ENCODE results near the gene GRAMD1B. TPM values are rescaled to one million over a fixed set of nuclear protein-coding genes. Genes with fewer than 3 reads are reported as not detected.

GRAMD1B gene
- total RNA-seq, 2 donors from 2014 or later = 1.7 to 1.9 TPM

- H3K36me3 ChIP-seq = no peaks in the 10 kb centered on the region
- H3K9me3 ChIP-seq = no peaks in the 10 kb centered on the region
- no peaks in the 10 kb centered on the region for H3K27me3 ChIP-seq
- H3K4me3 ChIP-seq = no peak overlapping the region
- no peak for DNase-seq
- H3K9ac ChIP-seq (ENCODE audit: low read depth in 2 of 2, low read length in 2 of 2) = no peak overlapping the region
- TF ChIP-seq CTCF (IDR thresholded peaks at IDR 0.05) = no peak
- H3K27ac ChIP-seq = no peak overlapping the region
- intact Hi-C loops (cut with DNase I) = loop anchor here (2.0 kb wide), 1 partner anchor 67 kb away; no protein-coding TSS in a partner anchor
- no peaks in the 10 kb centered on the region for H3K4me1 ChIP-seq
These were observed 149.4 kb downstream of the GRAMD1B start for GRCh38 chr11:123579482-123579812.

- no peaks in the 10 kb centered on the region for H3K36me3 ChIP-seq
- intact Hi-C loops (cut with DNase I) = loop anchor here (2.0 kb wide), 1 partner anchor 127 kb away; no protein-coding TSS in a partner anchor
These were observed 150.1 kb downstream of the GRAMD1B start for GRCh38 chr11:123580137-123580536.

GRCh38 chr11:123580557-123581275 lies 150.6 kb downstream of the GRAMD1B start:
- no peak overlapping the region for H3K27ac ChIP-seq
- H3K9ac ChIP-seq (ENCODE audit: low read depth in 2 of 2, low read length in 2 of 2) = no peak overlapping the region
- H3K36me3 ChIP-seq = no peaks in the 10 kb centered on the region
- DNase-seq = peak; percentile 75
- no peaks in the 10 kb centered on the region for H3K9me3 ChIP-seq
- H3K4me3 ChIP-seq = no peak overlapping the region
- peak; percentile 93 for TF ChIP-seq CTCF (IDR thresholded peaks at IDR 0.05)
- intact Hi-C loops (cut with DNase I) = loop anchor here (2.0 kb wide), 1 partner anchor 126 kb away; no protein-coding TSS in a partner anchor
- H3K27me3 ChIP-seq = no peaks in the 10 kb centered on the region
- no peaks in the 10 kb centered on the region for H3K4me1 ChIP-seq

More at GRCh38 chr11:123580137-123580536, 150.1 kb downstream of the GRAMD1B start:
- DNase-seq = no peak
- H3K27ac ChIP-seq = no peak overlapping the region
- no peak for TF ChIP-seq CTCF (IDR thresholded peaks at IDR 0.05)
- no peaks in the 10 kb centered on the region for H3K27me3 ChIP-seq
- no peaks in the 10 kb centered on the region for H3K9me3 ChIP-seq
- H3K9ac ChIP-seq (ENCODE audit: low read depth in 2 of 2, low read length in 2 of 2) = no peak overlapping the region
- no peaks in the 10 kb centered on the region for H3K4me1 ChIP-seq
- no peak overlapping the region for H3K4me3 ChIP-seq

GRCh38 chr11:123581651-123582399 lies 151.8 kb downstream of the GRAMD1B start:
- DNase-seq = no peak

More at GRCh38 chr11:123581651-123582399, 151.8 kb downstream of the GRAMD1B start:
- H3K4me3 ChIP-seq = no peak overlapping the region
- H3K36me3 ChIP-seq = no peaks in the 10 kb centered on the region
- no peak overlapping the region for H3K27ac ChIP-seq
- no peaks in the 10 kb centered on the region for H3K4me1 ChIP-seq
- no peaks in the 10 kb centered on the region for H3K9me3 ChIP-seq
- H3K27me3 ChIP-seq = no peaks in the 10 kb centered on the region
- TF ChIP-seq CTCF (IDR thresholded peaks at IDR 0.05) = no peak
- intact Hi-C loops (cut with DNase I) = loop anchor here (2.0 kb wide), 1 partner anchor 125 kb away; no protein-coding TSS in a partner anchor
- H3K9ac ChIP-seq (ENCODE audit: low read depth in 2 of 2, low read length in 2 of 2) = no peak overlapping the region
